HCT116 (cell line): Measurements from ENCODE around the gene FAM234B. TPM values are rescaled to one million over a fixed set of nuclear protein-coding genes. Genes with fewer than 3 reads are reported as not detected.

ENCODE experiments used
- ATAC-seq: fragments of 200-7000 bp; cut with Tn5 transposase; 2 replicates; pipeline ENCODE4 v1.9.1; 2020; ENCODE audit warnings: mild to moderate bottlenecking, moderate library complexity
- BruUV-seq: library from RNA; stranded (reverse); fragments of 400-500 nt; replicated peaks from 2 replicates; lab custom pipeline; 2021; lab: Mats Ljungman, UMichigan
- CTCF ChIA-PET: fragments of 300-600 bp; sonication (Branson Sonifier 250); formaldehyde crosslinking; loops from one replicate; lab custom pipeline; 2021; ENCODE audit warnings: antibody characterized with exemption; lab: Charles Lee
- POLR2A ChIA-PET: fragments of 300-600, 350-600 bp; sonication (Branson Sonifier 250); formaldehyde crosslinking; loops from one replicate; lab custom pipeline; 2021; ENCODE audit warnings: antibody characterized with exemption; lab: Charles Lee
- RAD21 ChIA-PET, 2 experiments: fragments of 300-600 bp; sonication (Branson Sonifier 250); formaldehyde crosslinking; loops; one replicate each; lab custom pipeline; 2023; ENCODE audit warnings: low total read pairs in 2 of 2; ENCODE audit not compliant: uncharacterized antibody in 2 of 2, unreplicated experiment in 2 of 2, low non-redundant PET in 1 of 2; lab: Charles Lee
- DNase-seq: peaks from one replicate; pipeline ENCODE4 v3.0.0-alpha.2; 2010; ENCODE audit warnings: low read depth, low spot score
- H2AFZ ChIP-seq: fragments of 200-600 bp; shearing (Covaris generic), sonication (generic); 2 replicates; pipeline ENCODE4 v1.6.1; 2017; ENCODE audit warnings: low read depth, mixed run types, mixed read lengths, antibody characterized with exemption, low read length; ENCODE audit not compliant: poor library complexity, severe bottlenecking
- H3K27ac ChIP-seq: 2 replicates; pipeline ENCODE4 v1.5.1; 2012; ENCODE audit warnings: low read depth, low read length
- H3K27me3 ChIP-seq: fragments of 200-600 bp; sonication (generic); 2 replicates; pipeline ENCODE4 v1.6.1; 2016; ENCODE audit warnings: mixed run types, low read length, mixed read lengths; ENCODE audit not compliant: insufficient read depth
- H3K36me3 ChIP-seq, 2 experiments: fragments of 200-500 bp in 1 of 2; fragments of 200-600 bp in 1 of 2; sonication (Bioruptor generic) in 1 of 2; sonication (generic) in 1 of 2; 2 replicates each; pipeline versions ENCODE4 v1.5.1 to v1.6.1; 2014 to 2016; ENCODE audit warnings: low read length in 2 of 2, inconsistent platforms in 1 of 2, mixed read lengths in 1 of 2, mixed run types in 1 of 2; ENCODE audit not compliant: insufficient read depth in 2 of 2, control insufficient read depth in 1 of 2
- H3K4me1 ChIP-seq, 2 experiments: fragments of 200-600 bp in 1 of 2; sonication (generic) in 1 of 2; 2 replicates each; pipeline versions ENCODE4 v1.5.1 to v1.6.1; 2012 to 2017; ENCODE audit warnings: low read length in 2 of 2, inconsistent platforms in 1 of 2, mild to moderate bottlenecking in 1 of 2, mixed read lengths in 1 of 2, mixed run types in 1 of 2, moderate library complexity in 1 of 2; ENCODE audit not compliant: insufficient read depth in 2 of 2, control insufficient read depth in 1 of 2
- H3K4me2 ChIP-seq: fragments of 200-600 bp; sonication (generic); 2 replicates; pipeline ENCODE4 v1.6.1; 2017; ENCODE audit warnings: mixed run types, low read length, mixed read lengths
- H3K4me3 ChIP-seq, 2 experiments: fragments of 200-600 bp in 1 of 2; sonication (generic) in 1 of 2; replicated peaks in 1 of 2; 2 replicates each; pipeline ENCODE4 v1.5.1; 2011 to 2016; ENCODE audit warnings: low read length in 2 of 2, control low read depth in 1 of 2, low read depth in 1 of 2, mild to moderate bottlenecking in 1 of 2, mixed read lengths in 1 of 2, mixed run types in 1 of 2
- H3K79me2 ChIP-seq: fragments of 200-600 bp; sonication (generic); 2 replicates; pipeline ENCODE4 v1.6.1; 2017; ENCODE audit warnings: mild to moderate bottlenecking, mixed run types, low read length, moderate library complexity, mixed read lengths; ENCODE audit not compliant: insufficient read depth
- H3K9ac ChIP-seq: fragments of 200-600 bp; sonication (generic); 2 replicates; pipeline ENCODE4 v1.6.1; 2016; ENCODE audit warnings: low read length, mixed read lengths
- H3K9me2 ChIP-seq: fragments of 200-600 bp; sonication (generic), shearing (Covaris generic); 2 replicates; pipeline ENCODE4 v1.6.1; 2017; ENCODE audit warnings: mixed run types, mild to moderate bottlenecking, moderate library complexity; ENCODE audit not compliant: insufficient read depth
- H3K9me3 ChIP-seq, 2 experiments: fragments of 200-500 bp in 1 of 2; fragments of 200-600 bp in 1 of 2; sonication (Bioruptor generic) in 1 of 2; sonication (generic) in 1 of 2; 2 replicates each; pipeline ENCODE4 v1.6.1; 2014 to 2017; ENCODE audit warnings: low read length in 2 of 2, mixed read lengths in 2 of 2, inconsistent platforms in 1 of 2, low read depth in 1 of 2, mild to moderate bottlenecking in 1 of 2, mixed run types in 1 of 2, moderate library complexity in 1 of 2; ENCODE audit not compliant: control insufficient read depth in 1 of 2, insufficient read depth in 1 of 2
- H4K20me1 ChIP-seq: fragments of 200-600 bp; sonication (generic), shearing (Covaris generic); 2 replicates; pipeline ENCODE4 v1.6.1; 2017; ENCODE audit warnings: mixed run types, mild to moderate bottlenecking, moderate library complexity; ENCODE audit not compliant: insufficient read depth
- CBX3 ChIP-seq: IDR thresholded peaks from 2 replicates; pipeline ENCODE4 v1.6.1; 2012; ENCODE audit warnings: low read depth
- CEBPB ChIP-seq: IDR thresholded peaks from 2 replicates; pipeline ENCODE4 v1.6.1; 2012; ENCODE audit warnings: low read depth
- EGR1 ChIP-seq: IDR thresholded peaks from 2 replicates; pipeline ENCODE4 v1.6.1; 2012; ENCODE audit warnings: low read depth
- ELF1 ChIP-seq: IDR thresholded peaks from 2 replicates; pipeline ENCODE4 v1.6.1; 2012; ENCODE audit warnings: low read depth, borderline replicate concordance
- EZH2 ChIP-seq: fragments of 200-600 bp; sonication (generic); IDR thresholded peaks from 2 replicates; pipeline ENCODE4 v1.6.1; 2017; ENCODE audit warnings: antibody characterized with exemption, mixed run types
- EZH2phosphoT487 ChIP-seq: fragments of 200-600 bp; IDR thresholded peaks from 2 replicates; pipeline ENCODE4 v1.6.1; 2018; ENCODE audit warnings: antibody characterized with exemption, borderline replicate concordance
- FOSL1 ChIP-seq: IDR thresholded peaks from 2 replicates; pipeline ENCODE4 v1.6.1; 2012; ENCODE audit warnings: low read depth
- JUND ChIP-seq: IDR thresholded peaks from 2 replicates; pipeline ENCODE4 v1.6.1; 2012
- POLR2A ChIP-seq: IDR thresholded peaks from 2 replicates; pipeline ENCODE4 v1.7.0; 2011; ENCODE audit warnings: borderline replicate concordance; ENCODE audit not compliant: insufficient read depth, insufficient read length; ENCODE audit errors: extremely low read depth
- POLR2AphosphoS5 ChIP-seq: IDR thresholded peaks from 2 replicates; pipeline ENCODE4 v1.6.1; 2011; ENCODE audit warnings: mild to moderate bottlenecking, low read depth, low read length, moderate library complexity
- SP1 ChIP-seq: IDR thresholded peaks from 2 replicates; pipeline ENCODE4 v1.6.1; 2012; ENCODE audit warnings: low read depth
- TCF7L2 ChIP-seq: IDR thresholded peaks from 2 replicates; pipeline ENCODE4 v1.7.0; 2011; ENCODE audit warnings: borderline replicate concordance, inconsistent platforms; ENCODE audit not compliant: insufficient read depth, insufficient read length; ENCODE audit errors: extremely low read depth
- YY1 ChIP-seq: IDR thresholded peaks from 2 replicates; pipeline ENCODE4 v1.6.1; 2011; ENCODE audit warnings: low read length, low read depth, moderate library complexity, mild to moderate bottlenecking; ENCODE audit not compliant: insufficient replicate concordance; ENCODE audit errors: extremely low read depth
- ZNF274 ChIP-seq: fragments of 200-500 bp; sonication (Bioruptor generic); IDR thresholded peaks from 2 replicates; pipeline ENCODE4 v1.6.1; 2014; ENCODE audit warnings: mild to moderate bottlenecking, low read depth, low read length, inconsistent platforms
- intact Hi-C: fragments of 100-400 bp; cut with micrococcal nuclease; formaldehyde crosslinking; loops from 2 replicates; pipeline ENCODE4 v1.10.0; 2022
- total RNA-seq: library from RNA; stranded (reverse); gene quantifications from one replicate; pipeline ENCODE4 v1.2.1, GENCODE V29; 2021; ENCODE audit not compliant: unreplicated experiment
- TF ChIP-seq, protein P1 (sequence below): IDR thresholded peaks from 2 replicates; pipeline ENCODE4 v1.6.1; 2012
- TF ChIP-seq, protein P2 (sequence below), 3 experiments: fragments of 200-600 bp in 1 of 3; sonication (generic) in 1 of 3; IDR thresholded peaks in 2 of 3; conservative IDR thresholded peaks in 1 of 3; 2 replicates each; pipeline ENCODE4 v1.5.1; 2012 to 2017; ENCODE audit warnings: low read depth in 2 of 3, low read length in 2 of 3, antibody characterized with exemption in 1 of 3, borderline replicate concordance in 1 of 3, control low read depth in 1 of 3, mild to moderate bottlenecking in 1 of 3, mixed read lengths in 1 of 3, mixed run types in 1 of 3, moderate library complexity in 1 of 3; ENCODE audit not compliant: insufficient read depth in 1 of 3
- TF ChIP-seq, protein P3 (sequence below): IDR thresholded peaks from 2 replicates; pipeline ENCODE4 v1.6.1; 2011; ENCODE audit warnings: mild to moderate bottlenecking, low read length, moderate library complexity; ENCODE audit not compliant: insufficient replicate concordance; ENCODE audit errors: extremely low read depth
- TF ChIP-seq, protein P4 (sequence below): IDR thresholded peaks from 2 replicates; pipeline ENCODE4 v1.6.1; 2012

Gene FAM234B
- total RNA-seq, 1 experiment from 2014 or later: 15.9 TPM

DNA sequence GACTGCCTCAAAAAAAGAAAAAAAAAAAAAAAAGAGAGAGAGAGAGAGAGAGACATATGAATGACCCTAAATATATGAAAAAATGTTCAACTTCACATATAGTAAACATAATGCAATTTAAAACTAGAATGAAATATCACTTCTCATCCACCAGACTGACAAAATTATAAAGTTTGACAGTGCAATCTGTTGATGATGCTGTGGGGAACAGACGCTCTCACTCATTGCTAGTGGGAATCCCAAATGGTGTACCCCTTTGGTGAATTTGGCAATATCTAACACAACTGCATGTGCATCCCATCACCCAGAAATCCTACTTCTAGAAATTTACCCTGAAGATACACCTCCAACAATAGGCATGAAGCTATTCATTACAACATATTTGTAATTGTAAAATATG is 61.6 kb downstream of the FAM234B start:
- H3K36me3 ChIP-seq: no peaks in the 10 kb centered on the region
- ChIA-PET RAD21 (no interaction called here), POLR2A (no interaction called here), CTCF (no interaction called here)
- DNase-seq: no peak
- TF ChIP-seq, protein P1, sequence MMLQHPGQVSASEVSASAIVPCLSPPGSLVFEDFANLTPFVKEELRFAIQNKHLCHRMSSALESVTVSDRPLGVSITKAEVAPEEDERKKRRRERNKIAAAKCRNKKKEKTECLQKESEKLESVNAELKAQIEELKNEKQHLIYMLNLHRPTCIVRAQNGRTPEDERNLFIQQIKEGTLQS: no peak
- TF ChIP-seq CBX3 (no peak), POLR2A (no peak), POLR2AphosphoS5 (no peak), EGR1 (no peak), CEBPB (no peak), EZH2 (no peak), FOSL1 (no peak), SP1 (no peak), EZH2phosphoT487 (no peak), ELF1 (no peak), YY1 (no peak), ZNF274 (no peak), JUND (no peak), TCF7L2 (no peak)
- TF ChIP-seq, protein P2, sequence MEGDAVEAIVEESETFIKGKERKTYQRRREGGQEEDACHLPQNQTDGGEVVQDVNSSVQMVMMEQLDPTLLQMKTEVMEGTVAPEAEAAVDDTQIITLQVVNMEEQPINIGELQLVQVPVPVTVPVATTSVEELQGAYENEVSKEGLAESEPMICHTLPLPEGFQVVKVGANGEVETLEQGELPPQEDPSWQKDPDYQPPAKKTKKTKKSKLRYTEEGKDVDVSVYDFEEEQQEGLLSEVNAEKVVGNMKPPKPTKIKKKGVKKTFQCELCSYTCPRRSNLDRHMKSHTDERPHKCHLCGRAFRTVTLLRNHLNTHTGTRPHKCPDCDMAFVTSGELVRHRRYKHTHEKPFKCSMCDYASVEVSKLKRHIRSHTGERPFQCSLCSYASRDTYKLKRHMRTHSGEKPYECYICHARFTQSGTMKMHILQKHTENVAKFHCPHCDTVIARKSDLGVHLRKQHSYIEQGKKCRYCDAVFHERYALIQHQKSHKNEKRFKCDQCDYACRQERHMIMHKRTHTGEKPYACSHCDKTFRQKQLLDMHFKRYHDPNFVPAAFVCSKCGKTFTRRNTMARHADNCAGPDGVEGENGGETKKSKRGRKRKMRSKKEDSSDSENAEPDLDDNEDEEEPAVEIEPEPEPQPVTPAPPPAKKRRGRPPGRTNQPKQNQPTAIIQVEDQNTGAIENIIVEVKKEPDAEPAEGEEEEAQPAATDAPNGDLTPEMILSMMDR (IDR thresholded peaks at IDR 0.05 in 2 of 3, conservative IDR thresholded peaks at IDR 0.05 in 1 of 3; ENCODE audit: borderline replicate concordance in 1 of 3, insufficient read depth in 1 of 3, low read depth in 2 of 3, low read length in 2 of 3): no peak
- TF ChIP-seq, protein P3, sequence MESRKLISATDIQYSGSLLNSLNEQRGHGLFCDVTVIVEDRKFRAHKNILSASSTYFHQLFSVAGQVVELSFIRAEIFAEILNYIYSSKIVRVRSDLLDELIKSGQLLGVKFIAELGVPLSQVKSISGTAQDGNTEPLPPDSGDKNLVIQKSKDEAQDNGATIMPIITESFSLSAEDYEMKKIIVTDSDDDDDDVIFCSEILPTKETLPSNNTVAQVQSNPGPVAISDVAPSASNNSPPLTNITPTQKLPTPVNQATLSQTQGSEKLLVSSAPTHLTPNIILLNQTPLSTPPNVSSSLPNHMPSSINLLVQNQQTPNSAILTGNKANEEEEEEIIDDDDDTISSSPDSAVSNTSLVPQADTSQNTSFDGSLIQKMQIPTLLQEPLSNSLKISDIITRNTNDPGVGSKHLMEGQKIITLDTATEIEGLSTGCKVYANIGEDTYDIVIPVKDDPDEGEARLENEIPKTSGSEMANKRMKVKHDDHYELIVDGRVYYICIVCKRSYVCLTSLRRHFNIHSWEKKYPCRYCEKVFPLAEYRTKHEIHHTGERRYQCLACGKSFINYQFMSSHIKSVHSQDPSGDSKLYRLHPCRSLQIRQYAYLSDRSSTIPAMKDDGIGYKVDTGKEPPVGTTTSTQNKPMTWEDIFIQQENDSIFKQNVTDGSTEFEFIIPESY: no peak
- TF ChIP-seq, protein P4, sequence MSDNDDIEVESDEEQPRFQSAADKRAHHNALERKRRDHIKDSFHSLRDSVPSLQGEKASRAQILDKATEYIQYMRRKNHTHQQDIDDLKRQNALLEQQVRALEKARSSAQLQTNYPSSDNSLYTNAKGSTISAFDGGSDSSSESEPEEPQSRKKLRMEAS: no peak
- H3K4me2 ChIP-seq: no peak overlapping the region
- no peaks in the 10 kb centered on the region for H3K9me2 ChIP-seq
- no peak overlapping the region for H3K9ac ChIP-seq
- intact Hi-C loops: no loop called here
- H3K4me3 ChIP-seq: no peak overlapping the region
- no peaks in the 10 kb centered on the region for H4K20me1 ChIP-seq
- H3K9me3 ChIP-seq: 0 out of 4 replicates have a peak, but pooled peaks cover 0 to 11% of the 10 kb centered on the region in 2 experiments
- no TSS peak for BruUV-seq
- H2AFZ ChIP-seq: no peak overlapping the region
- no peak for ATAC-seq
- no peaks in the 10 kb centered on the region for H3K27me3 ChIP-seq
- H3K4me1 ChIP-seq: peaks cover 12 to 29% of the 10 kb centered on the region in 2 experiments
- no peaks in the 10 kb centered on the region for H3K79me2 ChIP-seq
- no peak overlapping the region for H3K27ac ChIP-seq
